Loucy (cell line): Measurements from ENCODE around the gene LIN28A.

Experiments
- H2AFZ ChIP-seq: fragments of 200-600 bp; sonication (generic); 2 replicates; pipeline ENCODE4 v1.6.0; 2016; ENCODE audit warnings: antibody characterized with exemption, mild to moderate bottlenecking, low read length, moderate library complexity
- H3F3A ChIP-seq: fragments of 200-600 bp; 2 replicates; pipeline ENCODE4 v1.6.0; 2016; ENCODE audit warnings: antibody characterized with exemption, low read depth, mild to moderate bottlenecking
- H3K27me3 ChIP-seq: fragments of 200-600 bp; sonication (generic); 2 replicates; pipeline ENCODE4 v1.6.1; 2014; ENCODE audit warnings: low read length, mild to moderate bottlenecking; ENCODE audit not compliant: insufficient read depth, poor library complexity, severe bottlenecking
- H3K36me3 ChIP-seq: fragments of 200-600 bp; sonication (generic); 2 replicates; pipeline ENCODE4 v1.6.1; 2016; ENCODE audit warnings: low read length; ENCODE audit not compliant: insufficient read depth
- H3K4me1 ChIP-seq: fragments of 200-600 bp; sonication (generic); 2 replicates; pipeline ENCODE4 v1.5.1; 2014; ENCODE audit warnings: low read length, mild to moderate bottlenecking; ENCODE audit not compliant: insufficient read depth, poor library complexity, severe bottlenecking
- H3K4me2 ChIP-seq: fragments of 200-600 bp; sonication (generic); 2 replicates; pipeline ENCODE4 v1.6.0; 2014; ENCODE audit warnings: antibody characterized with exemption, low read length, low read depth, mild to moderate bottlenecking; ENCODE audit not compliant: poor library complexity, severe bottlenecking
- H3K4me3 ChIP-seq: fragments of 200-600 bp; sonication (generic); 2 replicates; pipeline ENCODE4 v1.5.1; 2014; ENCODE audit warnings: low read length, mild to moderate bottlenecking, mixed read lengths; ENCODE audit not compliant: poor library complexity, severe bottlenecking
- H3K79me2 ChIP-seq: fragments of 200-600 bp; sonication (generic); 2 replicates; pipeline ENCODE4 v1.6.1; 2014; ENCODE audit warnings: low read length; ENCODE audit not compliant: insufficient read depth
- H3K9ac ChIP-seq: fragments of 200-600 bp; sonication (generic); 2 replicates; pipeline ENCODE4 v1.6.0; 2014; ENCODE audit warnings: mild to moderate bottlenecking, low read depth, low read length, moderate library complexity; ENCODE audit not compliant: poor library complexity, severe bottlenecking
- H3K9me2 ChIP-seq: fragments of 200-600 bp; sonication (generic); replicated peaks from 2 replicates; pipeline ENCODE4 v1.6.1; 2016; ENCODE audit warnings: low read depth, low read length, mixed read lengths
- H3K9me3 ChIP-seq: fragments of 200-600 bp; sonication (generic); 2 replicates; pipeline ENCODE4 v1.6.1; 2014; ENCODE audit warnings: mild to moderate bottlenecking, antibody characterized with exemption, low read length, low read depth; ENCODE audit not compliant: insufficient read depth
- H4K20me1 ChIP-seq: fragments of 200-600 bp; sonication (generic); 2 replicates; pipeline ENCODE4 v1.6.0; 2014; ENCODE audit warnings: antibody characterized with exemption, low read length, mild to moderate bottlenecking; ENCODE audit not compliant: insufficient read depth, poor library complexity, severe bottlenecking
- CTCF ChIP-seq: fragments of 200-600 bp; sonication (generic); conservative IDR thresholded peaks from 2 replicates; pipeline ENCODE4 v1.5.1; 2014; ENCODE audit warnings: mild to moderate bottlenecking, antibody characterized with exemption, low read length
- EZH2phosphoT487 ChIP-seq: fragments of 200-600 bp; IDR thresholded peaks from 2 replicates; pipeline ENCODE4 v1.6.1; 2018; ENCODE audit warnings: antibody characterized with exemption, mild to moderate bottlenecking, moderate library complexity, borderline replicate concordance

Gene LIN28A

GRCh38 chr1:26408604-26409003, 2.0 kb upstream of the LIN28A start:
- Histone ChIP-seq H3K27me3 (no peaks in the 10 kb centered on the region), H3K79me2 (no peaks in the 10 kb centered on the region), H4K20me1 (no peaks in the 10 kb centered on the region), H3K36me3 (no peaks in the 10 kb centered on the region), H2AFZ (no peak overlapping the region), H3K4me1 (peaks cover 8% of the 10 kb centered on the region), H3K9ac (no peak overlapping the region), H3F3A (no peaks in the 10 kb centered on the region), H3K4me3 (no peak overlapping the region), H3K4me2 (no peak overlapping the region), H3K9me2 (no peaks in the 10 kb centered on the region), H3K9me3 (no peaks in the 10 kb centered on the region)
- TF ChIP-seq EZH2phosphoT487, result no peak
- TF ChIP-seq CTCF, result no peak

- TF ChIP-seq CTCF (no peak), EZH2phosphoT487 (no peak)
- no peaks in the 10 kb centered on the region for H3K27me3 ChIP-seq
- H3K4me2 ChIP-seq, result no peak overlapping the region
Measured at GRCh38 chr1:26409191-26409807, 1.3 kb upstream of the LIN28A start.

DNA sequence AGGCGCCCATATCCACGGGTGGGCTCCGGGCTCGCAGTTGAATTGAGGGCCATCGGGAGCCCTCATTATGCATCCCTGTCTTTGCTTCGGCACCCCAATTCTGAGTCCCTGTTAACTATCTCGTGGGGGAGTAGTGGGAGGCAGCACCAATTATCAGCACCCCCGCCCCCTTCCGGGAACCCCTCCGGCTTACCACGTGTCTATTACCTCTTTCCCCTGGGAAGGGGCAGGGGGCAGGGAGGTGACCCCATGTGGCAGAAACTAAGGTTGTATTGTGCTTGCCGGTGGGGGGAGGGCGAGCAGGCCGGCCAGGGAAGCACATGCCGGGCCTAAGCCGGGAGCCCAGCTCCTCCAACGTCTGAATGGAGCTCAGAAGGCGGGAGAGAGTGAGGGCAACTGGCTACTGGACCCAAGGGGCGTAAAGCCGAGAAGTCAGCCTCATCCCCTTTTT, 1.0 kb downstream of the LIN28A start:
- no peaks in the 10 kb centered on the region for H3K36me3 ChIP-seq
- H3K79me2 ChIP-seq, result no peaks in the 10 kb centered on the region
- H3K9ac ChIP-seq, result no peak overlapping the region
- no peak overlapping the region for H3K4me3 ChIP-seq
- H3K9me3 ChIP-seq, result no peaks in the 10 kb centered on the region
- no peak overlapping the region for H2AFZ ChIP-seq
- no peaks in the 10 kb centered on the region for H3F3A ChIP-seq
- no peak overlapping the region for H3K4me2 ChIP-seq
- H3K4me1 ChIP-seq, result peaks cover 8% of the 10 kb centered on the region
- H3K9me2 ChIP-seq, result no peaks in the 10 kb centered on the region
- H3K27me3 ChIP-seq, result no peaks in the 10 kb centered on the region
- TF ChIP-seq EZH2phosphoT487 (no peak), CTCF (no peak)
- H4K20me1 ChIP-seq, result no peaks in the 10 kb centered on the region

More at GRCh38 chr1:26409191-26409807, 1.3 kb upstream of the LIN28A start:
- Histone ChIP-seq H4K20me1 (no peaks in the 10 kb centered on the region), H3K36me3 (no peaks in the 10 kb centered on the region), H3K9me2 (no peaks in the 10 kb centered on the region), H3K79me2 (no peaks in the 10 kb centered on the region), H3F3A (no peaks in the 10 kb centered on the region), H3K9ac (no peak overlapping the region), H2AFZ (no peak overlapping the region), H3K9me3 (no peaks in the 10 kb centered on the region), H3K4me3 (no peak overlapping the region), H3K4me1 (peaks cover 8% of the 10 kb centered on the region)
